Right lobe of liver (tissue), 6 donors: ENCODE data around the gene VSIG1. TPM values are rescaled to one million over a fixed set of nuclear protein-coding genes. Genes with fewer than 3 reads are reported as not detected.

ENCODE experiments used
- ATAC-seq, 4 donors: fragments of 200-7000 bp; cut with Tn5 transposase; one replicate each; pipeline ENCODE4 v1.9.1; 2020; ENCODE audit warnings: mild to moderate bottlenecking in 4 of 4, moderate library complexity in 4 of 4
- DNase-seq, 3 donors: peaks; one replicate each; pipeline ENCODE4 v3.0.0-alpha.2; 2020
- H3K27ac ChIP-seq, 3 donors: fragments of 200-600 bp; one replicate each; pipeline ENCODE4 v1.8.0; 2022
- H3K27me3 ChIP-seq, 2 donors: fragments of 200-600 bp; one replicate each; pipeline ENCODE4 v1.8.0; 2022
- H3K36me3 ChIP-seq, 4 donors: fragments of 200-600 bp; sonication (generic) in 1 of 4; one replicate each; pipeline versions ENCODE4 v1.5.1 to v1.8.0; 2017 to 2022; ENCODE audit warnings: control low read depth in 1 of 4
- H3K4me1 ChIP-seq, 4 donors: fragments of 200-600 bp; sonication (generic) in 1 of 4; one replicate each; pipeline versions ENCODE4 v1.5.1 to v1.8.0; 2017 to 2022; ENCODE audit warnings: control low read depth in 1 of 4
- H3K4me3 ChIP-seq, 3 donors: fragments of 200-600 bp; one replicate each; pipeline ENCODE4 v1.8.0; 2022
- H3K9me3 ChIP-seq, 4 donors: fragments of 200-600 bp; sonication (generic) in 1 of 4; one replicate each; pipeline versions ENCODE4 v1.5.1 to v1.8.0; 2017 to 2022; ENCODE audit warnings: control low read depth in 1 of 4
- CTCF ChIP-seq, 4 donors: fragments of 200-600 bp in 3 of 4; fragments of 450-650 bp in 1 of 4; IDR thresholded peaks; one replicate each; pipeline versions ENCODE4 v1.5.1 to v1.8.0; 2016 to 2022; ENCODE audit warnings: antibody characterized with exemption in 4 of 4, mild to moderate bottlenecking in 2 of 4
- POLR2A ChIP-seq: fragments of 450-650 bp; IDR thresholded peaks from one replicate; pipeline ENCODE4 v1.6.1; 2017; ENCODE audit warnings: antibody characterized with exemption, mild to moderate bottlenecking
- WGBS: methylation state at CpG from one replicate; pipeline ENCODE4 v1.1.6; 2018; ENCODE audit warnings: low coverage, low lambda C conversion rate; ENCODE audit not compliant: insufficient coverage; ENCODE audit errors: missing lambda C conversion rate; 5-methylcytosine and 5-hydroxymethylcytosine counted together
- intact Hi-C, 2 donors: fragments of 100-400 bp; cut with DNase I; formaldehyde crosslinking; loops; one replicate each; pipeline versions ENCODE4 v1.11.2 to v1.14.1; 2022
- total RNA-seq, 6 experiments: library from RNA; depleted of rRNA in 2 of 6; stranded (reverse); fragments of >200 nt in 2 of 6; fragmentation: NEBNext Ultra II Directional in 3 of 6; extraction: Animal tissue kit (Norgen Biotek cat#: 25700) in 3 of 6; gene quantifications; one replicate each; pipeline versions ENCODE4 v1.1.0 to v1.2.4, GENCODE V29; 2016 to 2023
- donor health status: DM: no; HTN: yes; CAD: no.
- donor health status: DM: no; HTN: no; CAD: no.
- donor health status: DM: no; HTN: no; CAD: no.
- donor health status: DM: no; HTN: yes; CAD: no.
- donor health status: DM: no; HTN: yes; CAD: no.

The VSIG1 gene
- total RNA-seq, 6 experiments from 2014 or later: not detected

- no peak for ATAC-seq
- no peak overlapping the region for H3K4me3 ChIP-seq
- intact Hi-C loops: no loop called here
- peaks cover 0 to 4% of the 10 kb centered on the region in 2 donors for H3K27me3 ChIP-seq
- no peak overlapping the region for H3K27ac ChIP-seq
- no peak for TF ChIP-seq CTCF (IDR thresholded peaks at IDR 0.05)
- H3K36me3 ChIP-seq: no peaks in the 10 kb centered on the region
- H3K9me3 ChIP-seq: no peaks in the 10 kb centered on the region
- DNase-seq: no peak
- H3K4me1 ChIP-seq: no peaks in the 10 kb centered on the region
Measured at GRCh38 chrX:108053218-108053617, 8.4 kb downstream of the VSIG1 start.

GRCh38 chrX:108055546-108055945 is 10.7 kb downstream of the VSIG1 start:
- peaks cover 0 to 4% of the 10 kb centered on the region in 2 donors for H3K27me3 ChIP-seq
- no peaks in the 10 kb centered on the region for H3K9me3 ChIP-seq
- intact Hi-C loops: no loop called here
- ATAC-seq: no peak
- H3K4me3 ChIP-seq: no peak overlapping the region
- DNase-seq: no peak
- no peak overlapping the region for H3K27ac ChIP-seq
- no peaks in the 10 kb centered on the region for H3K36me3 ChIP-seq
- TF ChIP-seq POLR2A: no peak
- no peak for TF ChIP-seq CTCF (IDR thresholded peaks at IDR 0.05)
- H3K4me1 ChIP-seq: no peaks in the 10 kb centered on the region

- H3K4me3 ChIP-seq: no peak overlapping the region
- WGBS: 46% methylated on average over 1 of the region's 1 CpG
- no peak for TF ChIP-seq CTCF (IDR thresholded peaks at IDR 0.05)
- TF ChIP-seq POLR2A: no peak
- no peaks in the 10 kb centered on the region for H3K36me3 ChIP-seq
- H3K9me3 ChIP-seq: no peaks in the 10 kb centered on the region
- peaks cover 0 to 4% of the 10 kb centered on the region in 2 donors for H3K27me3 ChIP-seq
- DNase-seq (no peak), ATAC-seq (no peak)
- no peak overlapping the region for H3K27ac ChIP-seq
- H3K4me1 ChIP-seq: no peaks in the 10 kb centered on the region
- intact Hi-C loops: no loop called here
Measured at GRCh38 chrX:108059801-108060200, 14.9 kb downstream of the VSIG1 start.

GRCh38 chrX:108064001-108064400 is 19.1 kb downstream of the VSIG1 start:
- ATAC-seq: no peak
- no peaks in the 10 kb centered on the region for H3K27me3 ChIP-seq
- no peaks in the 10 kb centered on the region for H3K4me1 ChIP-seq
- H3K36me3 ChIP-seq: no peaks in the 10 kb centered on the region
- TF ChIP-seq POLR2A (no peak), CTCF (IDR thresholded peaks at IDR 0.05) (no peak)
- no peak overlapping the region for H3K27ac ChIP-seq
- WGBS: 20% methylated on average over 1 of the region's 1 CpG
- H3K9me3 ChIP-seq: no peaks in the 10 kb centered on the region
- intact Hi-C loops: no loop called here
- DNase-seq: no peak
- no peak overlapping the region for H3K4me3 ChIP-seq

GRCh38 chrX:108064613-108065012 is 19.7 kb downstream of the VSIG1 start:
- H3K4me3 ChIP-seq: no peak overlapping the region
- intact Hi-C loops: no loop called here
- DNase-seq: no peak
- H3K36me3 ChIP-seq: no peaks in the 10 kb centered on the region
- no peaks in the 10 kb centered on the region for H3K27me3 ChIP-seq
- no peak for TF ChIP-seq CTCF (IDR thresholded peaks at IDR 0.05)
- TF ChIP-seq POLR2A: no peak
- no peaks in the 10 kb centered on the region for H3K4me1 ChIP-seq
- WGBS: 49% methylated on average over 2 of the region's 2 CpGs
- no peaks in the 10 kb centered on the region for H3K9me3 ChIP-seq
- H3K27ac ChIP-seq: no peak overlapping the region
- ATAC-seq: no peak
